Suprapubic skin (tissue), 3 donors: Measurements from ENCODE around the gene KIRREL1.

ENCODE experiments used
- CTCF ChIP-seq, 2 donors: fragments of 200-600 bp in 1 of 2; fragments of 450-650 bp in 1 of 2; sonication (generic) in 1 of 2; IDR thresholded peaks; one replicate each; pipeline ENCODE4 v1.5.1; 2016 to 2019; ENCODE audit warnings: antibody characterized with exemption in 2 of 2, mild to moderate bottlenecking in 1 of 2, moderate library complexity in 1 of 2
- EP300 ChIP-seq: sonication (generic); formaldehyde crosslinking; IDR thresholded peaks from one replicate; pipeline ENCODE4 v1.6.1; 2017; ENCODE audit warnings: antibody characterized with exemption

GRCh38 chr1:158037008-158037865, 43.8 kb downstream of the KIRREL1 start:
- TF ChIP-seq EP300 (no peak), CTCF (IDR thresholded peaks at IDR 0.05) (no peak)
